SK-N-SH (cell line): ENCODE measurements around the gene MELTF.

Source experiments
- ELF1 ChIP-seq: IDR thresholded peaks from 2 replicates; pipeline ENCODE4 v1.4.0; 2012
- EP300 ChIP-seq, 2 experiments: IDR thresholded peaks; 2 replicates each; pipeline versions ENCODE4 v1.4.0 to v1.6.1; 2012; ENCODE audit warnings: borderline replicate concordance in 1 of 2, low read depth in 1 of 2, low read length in 1 of 2
- FOSL2 ChIP-seq: IDR thresholded peaks from 2 replicates; pipeline ENCODE4 v1.4.0; 2012; ENCODE audit warnings: low read depth, mild to moderate bottlenecking, moderate library complexity, borderline replicate concordance
- GATA2 ChIP-seq: sonication (generic); formaldehyde crosslinking; IDR thresholded peaks from 2 replicates; pipeline ENCODE4 v1.5.0; 2020; ENCODE audit warnings: mild to moderate bottlenecking, missing genetic modification reagents
- JUND ChIP-seq: IDR thresholded peaks from 2 replicates; pipeline ENCODE4 v1.4.0; 2012
- NFIC ChIP-seq: IDR thresholded peaks from 2 replicates; pipeline ENCODE4 v1.4.0; 2012; ENCODE audit warnings: borderline replicate concordance
- POLR2AphosphoS5 ChIP-seq: IDR thresholded peaks from 2 replicates; pipeline ENCODE4 v1.6.1; 2012; ENCODE audit warnings: low read depth, low read length
- RCOR1 ChIP-seq: fragments of 150-350 bp; IDR thresholded peaks from 2 replicates; pipeline ENCODE4 v1.6.1; 2017; ENCODE audit warnings: antibody characterized with exemption, low read length
- YY1 ChIP-seq: IDR thresholded peaks from 2 replicates; pipeline ENCODE4 v1.4.0; 2012; ENCODE audit warnings: low read depth, mild to moderate bottlenecking
- TF ChIP-seq, protein P1 (sequence below): fragments of 150-350 bp; IDR thresholded peaks from 2 replicates; pipeline ENCODE4 v1.6.1; 2017; ENCODE audit warnings: antibody characterized with exemption, low read length, low read depth, borderline replicate concordance
- TF ChIP-seq, protein P2 (sequence below): fragments of 200-600 bp; sonication (generic); IDR thresholded peaks from 2 replicates; pipeline ENCODE4 v1.6.1; 2017; ENCODE audit warnings: antibody characterized with exemption, mild to moderate bottlenecking, moderate library complexity
- TF ChIP-seq, protein P3 (sequence below): IDR thresholded peaks from 2 replicates; pipeline ENCODE4 v1.6.1; 2012; ENCODE audit warnings: mild to moderate bottlenecking, low read depth, low read length, moderate library complexity
- TF ChIP-seq, protein P4 (sequence below): IDR thresholded peaks from 2 replicates; pipeline ENCODE4 v1.4.0; 2012; ENCODE audit warnings: low read depth, borderline replicate concordance

DNA sequence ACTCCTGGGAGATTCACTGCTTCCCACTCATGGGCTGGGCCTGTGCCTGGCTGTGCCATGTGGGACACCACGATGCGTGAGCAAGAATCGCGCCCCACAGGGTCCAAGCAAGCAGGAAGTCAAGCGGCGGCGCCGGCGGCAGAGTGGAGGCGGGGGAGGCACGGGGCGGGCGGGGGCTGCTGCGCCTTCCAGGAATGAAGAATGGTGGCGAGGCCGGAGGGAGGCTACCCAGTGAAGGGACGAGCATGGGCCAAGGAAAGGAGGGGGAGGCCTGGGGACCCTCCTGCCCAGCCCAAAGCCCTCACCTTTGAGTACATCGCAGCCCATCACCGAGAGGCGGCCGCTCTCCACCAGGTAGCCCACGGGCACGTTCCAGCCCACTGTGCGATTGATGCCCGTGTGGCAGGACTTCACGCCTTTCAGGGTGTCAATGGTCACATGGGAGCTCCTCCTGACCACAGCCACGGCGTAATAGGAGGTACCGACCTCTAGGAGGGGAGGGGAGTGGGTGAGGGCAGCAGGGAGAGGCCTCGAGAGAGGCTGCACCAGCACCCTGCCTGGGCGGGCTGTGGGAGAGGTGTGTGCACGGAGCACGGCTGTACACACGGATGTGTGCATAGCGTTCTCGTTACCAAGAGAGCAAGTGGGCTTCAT lies 5.5 kb downstream of the MELTF start:
- TF ChIP-seq GATA2 (CRISPR knock-in tag): no peak
- TF ChIP-seq, protein P1, sequence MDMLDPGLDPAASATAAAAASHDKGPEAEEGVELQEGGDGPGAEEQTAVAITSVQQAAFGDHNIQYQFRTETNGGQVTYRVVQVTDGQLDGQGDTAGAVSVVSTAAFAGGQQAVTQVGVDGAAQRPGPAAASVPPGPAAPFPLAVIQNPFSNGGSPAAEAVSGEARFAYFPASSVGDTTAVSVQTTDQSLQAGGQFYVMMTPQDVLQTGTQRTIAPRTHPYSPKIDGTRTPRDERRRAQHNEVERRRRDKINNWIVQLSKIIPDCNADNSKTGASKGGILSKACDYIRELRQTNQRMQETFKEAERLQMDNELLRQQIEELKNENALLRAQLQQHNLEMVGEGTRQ: no peak
- TF ChIP-seq, protein P2, sequence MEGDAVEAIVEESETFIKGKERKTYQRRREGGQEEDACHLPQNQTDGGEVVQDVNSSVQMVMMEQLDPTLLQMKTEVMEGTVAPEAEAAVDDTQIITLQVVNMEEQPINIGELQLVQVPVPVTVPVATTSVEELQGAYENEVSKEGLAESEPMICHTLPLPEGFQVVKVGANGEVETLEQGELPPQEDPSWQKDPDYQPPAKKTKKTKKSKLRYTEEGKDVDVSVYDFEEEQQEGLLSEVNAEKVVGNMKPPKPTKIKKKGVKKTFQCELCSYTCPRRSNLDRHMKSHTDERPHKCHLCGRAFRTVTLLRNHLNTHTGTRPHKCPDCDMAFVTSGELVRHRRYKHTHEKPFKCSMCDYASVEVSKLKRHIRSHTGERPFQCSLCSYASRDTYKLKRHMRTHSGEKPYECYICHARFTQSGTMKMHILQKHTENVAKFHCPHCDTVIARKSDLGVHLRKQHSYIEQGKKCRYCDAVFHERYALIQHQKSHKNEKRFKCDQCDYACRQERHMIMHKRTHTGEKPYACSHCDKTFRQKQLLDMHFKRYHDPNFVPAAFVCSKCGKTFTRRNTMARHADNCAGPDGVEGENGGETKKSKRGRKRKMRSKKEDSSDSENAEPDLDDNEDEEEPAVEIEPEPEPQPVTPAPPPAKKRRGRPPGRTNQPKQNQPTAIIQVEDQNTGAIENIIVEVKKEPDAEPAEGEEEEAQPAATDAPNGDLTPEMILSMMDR: no peak
- TF ChIP-seq FOSL2: no peak
- no peak for TF ChIP-seq RCOR1
- TF ChIP-seq POLR2AphosphoS5: no peak
- no peak for TF ChIP-seq ELF1
- no peak for TF ChIP-seq NFIC
- TF ChIP-seq YY1: no peak
- no peak for TF ChIP-seq EP300 (IDR thresholded peaks at IDR 0.05; ENCODE audit: borderline replicate concordance in 1 of 2, low read depth in 1 of 2, low read length in 1 of 2)
- TF ChIP-seq, protein P3, sequence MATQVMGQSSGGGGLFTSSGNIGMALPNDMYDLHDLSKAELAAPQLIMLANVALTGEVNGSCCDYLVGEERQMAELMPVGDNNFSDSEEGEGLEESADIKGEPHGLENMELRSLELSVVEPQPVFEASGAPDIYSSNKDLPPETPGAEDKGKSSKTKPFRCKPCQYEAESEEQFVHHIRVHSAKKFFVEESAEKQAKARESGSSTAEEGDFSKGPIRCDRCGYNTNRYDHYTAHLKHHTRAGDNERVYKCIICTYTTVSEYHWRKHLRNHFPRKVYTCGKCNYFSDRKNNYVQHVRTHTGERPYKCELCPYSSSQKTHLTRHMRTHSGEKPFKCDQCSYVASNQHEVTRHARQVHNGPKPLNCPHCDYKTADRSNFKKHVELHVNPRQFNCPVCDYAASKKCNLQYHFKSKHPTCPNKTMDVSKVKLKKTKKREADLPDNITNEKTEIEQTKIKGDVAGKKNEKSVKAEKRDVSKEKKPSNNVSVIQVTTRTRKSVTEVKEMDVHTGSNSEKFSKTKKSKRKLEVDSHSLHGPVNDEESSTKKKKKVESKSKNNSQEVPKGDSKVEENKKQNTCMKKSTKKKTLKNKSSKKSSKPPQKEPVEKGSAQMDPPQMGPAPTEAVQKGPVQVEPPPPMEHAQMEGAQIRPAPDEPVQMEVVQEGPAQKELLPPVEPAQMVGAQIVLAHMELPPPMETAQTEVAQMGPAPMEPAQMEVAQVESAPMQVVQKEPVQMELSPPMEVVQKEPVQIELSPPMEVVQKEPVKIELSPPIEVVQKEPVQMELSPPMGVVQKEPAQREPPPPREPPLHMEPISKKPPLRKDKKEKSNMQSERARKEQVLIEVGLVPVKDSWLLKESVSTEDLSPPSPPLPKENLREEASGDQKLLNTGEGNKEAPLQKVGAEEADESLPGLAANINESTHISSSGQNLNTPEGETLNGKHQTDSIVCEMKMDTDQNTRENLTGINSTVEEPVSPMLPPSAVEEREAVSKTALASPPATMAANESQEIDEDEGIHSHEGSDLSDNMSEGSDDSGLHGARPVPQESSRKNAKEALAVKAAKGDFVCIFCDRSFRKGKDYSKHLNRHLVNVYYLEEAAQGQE: no peak
- TF ChIP-seq, protein P4, sequence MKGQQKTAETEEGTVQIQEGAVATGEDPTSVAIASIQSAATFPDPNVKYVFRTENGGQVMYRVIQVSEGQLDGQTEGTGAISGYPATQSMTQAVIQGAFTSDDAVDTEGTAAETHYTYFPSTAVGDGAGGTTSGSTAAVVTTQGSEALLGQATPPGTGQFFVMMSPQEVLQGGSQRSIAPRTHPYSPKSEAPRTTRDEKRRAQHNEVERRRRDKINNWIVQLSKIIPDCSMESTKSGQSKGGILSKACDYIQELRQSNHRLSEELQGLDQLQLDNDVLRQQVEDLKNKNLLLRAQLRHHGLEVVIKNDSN: no peak
- no peak for TF ChIP-seq JUND
